GM23248 (cell line): Measurements from ENCODE around the gene KDM8.
A peak's percentile ranks its signal among the peaks of the same experiment; 100 is the strongest.

Source experiments
- EZH2 ChIP-seq: fragments of 200-600 bp; sonication (generic); IDR thresholded peaks from 2 replicates; pipeline ENCODE4 v1.6.1; 2018; ENCODE audit warnings: antibody characterized with exemption, mild to moderate bottlenecking; ENCODE audit not compliant: insufficient read depth, poor library complexity, severe bottlenecking
- EZH2phosphoT487 ChIP-seq: fragments of 200-600 bp; sonication (generic); IDR thresholded peaks from 2 replicates; pipeline ENCODE4 v1.6.1; 2018; ENCODE audit warnings: antibody characterized with exemption, moderate library complexity, mild to moderate bottlenecking, low read depth; ENCODE audit not compliant: insufficient read depth

GRCh38 chr16:27245276-27246172 is 42.2 kb downstream of the KDM8 start:
- TF ChIP-seq EZH2phosphoT487 (0 out of 2 replicates have a peak, but pooled peaks have one; percentile 65), EZH2 (no peak)
